Activated T-cell treated with anti-CD3 and anti-CD28 coated beads for 24 hours (primary cell): ENCODE data around the gene TTC3.

ENCODE experiments used
- DNase-seq: peaks from one replicate; pipeline ENCODE4 v3.0.0-alpha.2; 2020; ENCODE audit warnings: low read depth

The TTC3 gene

GRCh38 chr21:37153196-37153934 lies 80.3 kb downstream of the TTC3 start:
- no peak for DNase-seq

DNA sequence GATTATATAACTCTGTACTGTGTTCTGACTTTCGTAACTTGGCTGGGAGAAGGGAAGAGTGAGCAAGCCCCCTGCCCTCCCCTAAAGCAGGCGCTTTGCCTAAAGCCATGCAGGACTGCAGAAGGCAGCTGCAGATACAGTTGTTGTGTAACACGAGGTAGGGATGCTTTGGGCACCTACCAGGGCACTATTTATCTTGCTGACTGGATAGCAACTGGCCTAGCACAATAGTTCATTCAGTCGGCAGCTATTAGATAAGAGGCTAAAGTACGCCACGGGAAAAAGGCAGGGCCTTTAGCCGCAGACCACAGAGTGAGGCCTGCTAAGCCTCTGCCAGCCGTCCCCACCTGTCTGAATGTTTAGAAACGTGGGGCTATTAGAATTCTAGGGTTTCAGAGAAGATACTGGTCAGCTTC lies 80.9 kb downstream of the TTC3 start:
- no peak for DNase-seq

GRCh38 chr21:37155186-37155585 lies 82.1 kb downstream of the TTC3 start:
- no peak for DNase-seq

DNA sequence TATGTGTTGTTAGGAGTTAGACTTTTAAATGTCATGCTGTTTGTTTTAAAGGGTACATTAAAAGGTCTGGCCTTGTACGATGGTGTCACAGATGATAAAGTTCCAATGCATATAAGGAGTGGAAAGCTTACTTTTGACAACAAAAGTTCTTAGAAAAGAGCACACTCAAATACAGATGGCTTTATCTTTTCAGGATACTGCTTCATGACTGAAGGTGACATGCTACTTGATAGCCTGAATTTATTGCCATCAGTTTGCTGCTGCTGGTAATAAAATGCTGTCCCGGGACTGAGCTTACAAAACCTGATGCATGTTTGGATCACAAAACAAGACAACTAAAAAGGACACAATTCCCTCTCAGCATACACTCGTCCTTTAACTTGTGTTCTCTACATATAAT lies 84.9 kb downstream of the TTC3 start:
- no peak for DNase-seq

GRCh38 chr21:37159053-37159776 lies 86.2 kb downstream of the TTC3 start:
- DNase-seq: no peak

GRCh38 chr21:37159949-37160348 lies 86.9 kb downstream of the TTC3 start:
- DNase-seq: no peak

- DNase-seq: no peak
Observed at GRCh38 chr21:37164742-37165141, 91.7 kb downstream of the TTC3 start.

- no peak for DNase-seq
Observed at GRCh38 chr21:37165586-37165985, 92.5 kb downstream of the TTC3 start.

DNA sequence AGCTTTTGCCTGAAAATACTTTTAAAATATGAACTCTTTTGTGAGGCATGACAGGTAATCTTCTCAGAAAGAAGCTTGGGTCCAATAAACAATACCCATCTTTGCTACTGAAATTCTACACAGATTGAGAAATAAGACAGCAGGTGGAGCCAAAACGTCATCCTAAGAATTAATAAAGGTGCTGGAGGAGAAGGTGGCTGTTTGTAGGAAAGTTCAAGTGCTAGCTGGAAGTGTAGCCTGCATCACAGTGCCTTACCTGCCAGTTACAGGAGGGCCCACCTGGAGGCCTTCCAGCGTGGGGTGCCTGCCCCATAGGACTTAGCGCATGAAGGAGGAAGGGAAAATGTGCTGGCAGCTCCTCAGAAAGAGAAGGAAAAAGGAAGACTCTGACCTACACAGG lies 93.7 kb downstream of the TTC3 start:
- no peak for DNase-seq

- no peak for DNase-seq
Observed at GRCh38 chr21:37168666-37169065, 95.6 kb downstream of the TTC3 start.

- DNase-seq: no peak
Observed at GRCh38 chr21:37172646-37173045, 99.6 kb downstream of the TTC3 start.

DNA sequence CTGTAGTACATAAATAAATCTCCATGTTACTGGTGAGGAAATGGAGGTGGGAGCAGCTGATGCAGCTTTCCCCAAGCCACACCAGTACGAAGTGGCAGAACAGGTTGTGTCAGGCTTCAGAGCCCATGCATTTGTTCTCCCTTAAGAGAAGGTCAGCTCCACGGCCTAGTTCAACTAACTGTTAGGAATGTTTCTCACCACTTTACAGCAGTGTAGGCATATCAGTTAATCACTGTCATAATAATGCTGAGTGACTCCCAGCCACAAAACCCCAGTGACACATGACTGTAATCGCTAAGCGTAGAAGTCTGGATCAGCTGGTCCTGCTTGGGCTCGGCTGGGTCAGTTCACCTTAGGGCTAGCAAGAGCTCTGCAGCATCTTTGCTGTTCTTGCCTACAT lies 103.7 kb downstream of the TTC3 start:
- DNase-seq: no peak

DNA sequence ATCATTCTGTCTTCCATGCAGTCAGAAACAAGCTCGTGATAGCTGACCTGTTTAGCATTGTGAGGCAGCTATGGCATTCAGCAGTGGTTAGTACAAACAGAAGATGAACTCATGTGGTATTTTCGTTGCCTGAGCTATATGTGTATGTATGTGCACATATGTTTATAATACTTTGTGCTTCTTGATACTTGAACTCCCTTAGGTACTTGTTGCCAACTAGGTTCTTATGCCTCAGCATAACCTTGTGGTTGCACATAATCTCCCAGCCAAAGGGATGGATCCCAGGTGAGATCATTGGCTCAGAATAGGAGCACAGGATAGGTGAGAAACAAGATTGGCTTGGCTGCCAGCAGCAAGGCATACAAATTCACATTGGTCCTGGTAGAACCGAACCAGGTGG lies 108.0 kb downstream of the TTC3 start:
- no peak for DNase-seq

- DNase-seq: no peak
Observed at GRCh38 chr21:37182222-37182621, 109.2 kb downstream of the TTC3 start.

- DNase-seq: no peak
Observed at GRCh38 chr21:37183749-37184148, 110.7 kb downstream of the TTC3 start.

- DNase-seq: no peak
Observed at GRCh38 chr21:37184784-37185593, 111.9 kb downstream of the TTC3 start.

DNA sequence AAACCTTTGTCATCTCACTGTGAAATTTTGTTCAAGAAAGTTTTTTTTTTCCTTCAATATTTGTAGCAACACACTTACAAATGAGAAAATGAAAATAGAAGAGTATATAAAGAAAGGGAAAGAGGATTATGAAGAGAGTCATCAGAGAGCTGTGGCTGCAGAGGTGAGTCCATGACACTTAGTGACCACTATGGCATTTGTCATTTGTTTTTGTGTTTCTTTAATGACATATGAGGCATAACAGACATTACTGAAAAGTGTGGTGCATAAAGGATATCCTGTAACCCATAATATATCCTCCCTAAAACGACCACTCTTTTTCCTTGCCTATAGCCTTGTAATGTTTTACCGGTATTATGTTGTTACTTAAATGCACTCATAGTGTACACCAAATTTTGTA lies 113.9 kb downstream of the TTC3 start:
- no peak for DNase-seq

DNA sequence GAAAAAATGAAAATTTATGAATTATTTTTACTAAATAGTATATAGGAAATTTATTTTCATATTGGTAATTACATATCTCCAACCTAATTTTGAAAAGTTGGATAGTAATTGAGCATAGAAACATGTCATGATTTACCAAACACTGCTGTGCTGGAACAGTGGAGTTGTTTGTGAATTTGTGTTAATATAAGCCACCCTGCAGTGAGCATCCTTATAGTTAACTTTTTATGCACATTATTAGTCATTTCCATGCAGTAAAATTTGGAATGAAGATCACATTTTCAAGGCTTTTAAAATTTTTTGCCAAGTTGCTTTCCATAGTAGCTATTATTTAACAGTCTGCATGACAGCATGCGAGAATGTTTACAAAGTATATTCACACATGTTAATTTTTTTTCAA lies 115.8 kb downstream of the TTC3 start:
- no peak for DNase-seq

DNA sequence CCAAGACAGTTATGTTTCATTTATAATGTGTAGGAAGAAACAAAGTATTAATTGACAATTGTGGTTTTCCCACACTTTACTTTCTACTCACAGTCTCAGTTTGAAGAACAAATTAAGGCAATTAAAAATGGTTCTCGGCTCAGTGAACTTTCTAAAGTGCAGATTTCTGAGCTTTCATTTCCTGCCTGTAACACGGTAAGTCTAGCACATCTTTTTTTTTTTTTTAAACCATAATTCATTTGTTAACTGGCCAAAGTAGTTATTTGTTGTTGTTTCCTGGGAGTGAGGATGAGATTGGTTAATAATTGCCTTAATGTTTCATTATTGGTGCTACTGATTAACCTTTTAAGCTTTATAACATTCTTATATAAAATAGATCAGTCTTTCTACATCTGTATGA lies 119.0 kb downstream of the TTC3 start:
- DNase-seq: no peak

DNA sequence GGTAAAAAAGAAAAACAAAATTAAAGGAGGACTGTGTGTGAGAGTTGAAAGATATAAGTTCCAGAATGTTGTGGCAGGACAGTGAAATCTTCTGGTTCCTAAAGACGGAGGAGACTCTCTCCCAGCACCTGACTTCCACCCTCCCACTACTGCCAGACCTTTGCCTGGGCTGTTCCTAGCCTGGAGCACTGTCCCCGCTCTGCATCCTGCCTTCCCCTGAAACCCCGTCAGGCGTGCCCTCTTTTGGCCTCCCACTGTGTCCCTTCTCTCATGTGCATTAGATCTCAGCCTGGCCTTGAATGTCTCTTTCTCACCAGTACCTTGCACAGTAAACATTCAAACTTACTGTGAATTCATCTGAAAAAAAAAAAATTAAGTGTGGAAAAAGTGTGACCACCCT lies 120.0 kb downstream of the TTC3 start:
- DNase-seq: no peak

GRCh38 chr21:37193676-37194075 lies 120.6 kb downstream of the TTC3 start:
- DNase-seq: no peak

DNA sequence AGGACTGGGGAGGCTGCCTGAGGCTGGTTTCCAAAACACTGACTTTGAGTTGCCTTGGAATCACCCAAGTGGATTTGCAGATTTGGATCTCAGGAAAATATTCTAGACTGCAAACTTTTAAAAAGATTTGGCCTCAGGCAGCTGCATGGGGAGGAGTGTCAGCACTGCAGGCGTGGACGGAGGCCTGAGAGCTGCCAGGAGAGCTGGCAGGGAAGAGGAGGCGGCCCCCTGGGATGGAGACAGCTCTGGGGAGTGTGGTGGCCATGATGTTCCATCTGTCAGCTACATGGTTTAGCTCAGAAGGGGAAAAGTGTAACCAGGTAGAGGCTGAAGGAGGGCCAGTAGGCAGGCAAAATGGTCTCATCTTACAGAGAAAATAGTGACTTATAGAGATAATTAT lies 122.0 kb downstream of the TTC3 start:
- DNase-seq: no peak

DNA sequence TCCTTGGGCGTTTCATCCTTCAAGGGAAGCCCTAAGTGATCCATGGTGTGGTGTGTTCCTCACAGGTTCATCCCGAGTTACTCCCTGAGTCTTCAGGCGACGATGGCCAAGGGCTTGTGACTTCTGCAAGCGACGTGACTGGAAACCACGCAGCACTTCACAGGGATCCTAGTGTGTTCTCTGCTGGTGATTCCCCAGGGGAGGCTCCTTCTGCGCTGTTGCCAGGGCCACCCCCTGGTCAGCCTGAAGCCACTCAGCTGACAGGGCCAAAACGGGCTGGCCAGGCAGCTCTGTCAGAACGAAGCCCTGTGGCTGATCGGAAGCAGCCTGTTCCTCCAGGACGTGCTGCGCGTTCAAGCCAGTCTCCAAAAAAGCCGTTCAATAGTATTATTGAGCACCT lies 122.6 kb downstream of the TTC3 start:
- DNase-seq: no peak
